IPS DF 6.9 (cell line): Measurements from ENCODE around the gene MAJIN.
"Not testable (repeated sequence)": the region's sequence is repeated elsewhere in the genome, so short reads cannot be mapped to it uniquely, and the experiment has no call there.

Experiments used
- DNase-seq: peaks from one replicate; pipeline ENCODE4 v3.0.0-alpha.2; 2013; ENCODE audit warnings: low read depth, low spot score
- H3K27ac ChIP-seq: one replicate; pipeline ENCODE4 v1.5.1; 2013; ENCODE audit warnings: low read length, control low read depth
- H3K27me3 ChIP-seq: 2 replicates; pipeline ENCODE4 v1.6.1; 2013; ENCODE audit warnings: mild to moderate bottlenecking, low read length; ENCODE audit not compliant: control insufficient read depth, insufficient read depth
- H3K36me3 ChIP-seq: 2 replicates; pipeline ENCODE4 v1.6.1; 2013; ENCODE audit warnings: low read length; ENCODE audit not compliant: control insufficient read depth, insufficient read depth
- H3K4me1 ChIP-seq: 2 replicates; pipeline ENCODE4 v1.6.1; 2013; ENCODE audit warnings: low read length; ENCODE audit not compliant: control insufficient read depth, insufficient read depth
- H3K4me3 ChIP-seq: 2 replicates; pipeline ENCODE4 v1.5.1; 2013; ENCODE audit warnings: mild to moderate bottlenecking, low read length
- H3K9me3 ChIP-seq: 2 replicates; pipeline ENCODE4 v1.6.1; 2013; ENCODE audit warnings: low read length, inconsistent platforms; ENCODE audit not compliant: control insufficient read depth, insufficient read depth
- WGBS: extraction: QIAGEN DNeasy Blood & Tissue Kit; methylation state at CpG from one replicate; pipeline ENCODE4 v1.1.7; 2013; ENCODE audit warnings: mixed read lengths, missing lambda C conversion rate; ENCODE audit not compliant: insufficient read length, insufficient coverage; 5-methylcytosine and 5-hydroxymethylcytosine counted together

The MAJIN gene

GRCh38 chr11:64994318-64994717 lies 22.4 kb upstream of the MAJIN start:
- WGBS = no CpG with 5 or more reads among the region's 7 CpGs
- Histone ChIP-seq H3K27ac (no peak overlapping the region), H3K27me3 (no peaks in the 10 kb centered on the region), H3K9me3 (no peaks in the 10 kb centered on the region), H3K36me3 (no peaks in the 10 kb centered on the region), H3K4me1 (peaks cover 1% of the 10 kb centered on the region; the same call in 1 of the 2 replicates), H3K4me3 (no peak overlapping the region)
- no peak for DNase-seq

DNA sequence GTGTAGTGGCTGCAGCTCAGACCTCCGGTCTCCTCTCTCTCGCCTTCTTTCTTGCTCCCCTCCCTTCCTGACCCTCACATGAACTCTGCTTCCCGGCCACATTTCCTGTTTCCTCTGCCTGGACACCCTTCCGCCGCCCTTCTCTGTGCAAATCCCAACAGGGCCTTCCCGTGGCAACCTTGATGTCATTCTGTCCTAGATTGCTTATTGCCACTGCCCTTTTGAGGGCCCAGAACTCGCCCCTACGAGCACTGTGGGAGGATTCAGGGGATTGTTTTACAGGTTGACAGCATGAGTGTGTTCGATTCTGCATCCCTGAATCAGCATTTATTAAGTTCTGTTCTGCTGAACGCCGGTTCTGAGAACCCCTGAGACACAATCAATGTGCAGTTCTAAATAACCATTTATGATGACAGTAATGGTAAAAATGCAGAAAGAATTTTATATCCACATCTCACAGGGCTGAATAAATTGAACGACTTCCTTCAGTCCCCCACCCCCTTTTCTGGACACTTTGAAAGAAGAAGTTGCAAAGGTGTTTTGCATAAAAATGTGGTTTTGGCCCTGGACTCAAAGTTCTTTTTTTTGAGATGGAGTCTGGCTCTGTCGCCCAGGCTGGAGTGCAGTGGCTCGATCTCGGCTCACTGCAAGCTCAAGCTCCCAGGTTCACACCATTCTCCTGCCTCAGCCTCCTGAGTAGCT lies 18.5 kb upstream of the MAJIN start:
- no CpG with 5 or more reads among the region's 15 CpGs for WGBS
- Histone ChIP-seq H3K4me1 (no peaks in the 10 kb centered on the region), H3K9me3 (no peaks in the 10 kb centered on the region), H3K36me3 (no peaks in the 10 kb centered on the region), H3K27ac (no peak overlapping the region), H3K4me3 (no peak overlapping the region), H3K27me3 (no peaks in the 10 kb centered on the region)
- no peak for DNase-seq

GRCh38 chr11:64989416-64989815 lies 17.5 kb upstream of the MAJIN start:
- no peak for DNase-seq
- no peaks in the 10 kb centered on the region for H3K27me3 ChIP-seq
- WGBS = no CpG with 5 or more reads among the region's 13 CpGs
- H3K27ac ChIP-seq = no peak overlapping the region
- no peak overlapping the region for H3K4me3 ChIP-seq
- H3K36me3 ChIP-seq = no peaks in the 10 kb centered on the region
- no peaks in the 10 kb centered on the region for H3K4me1 ChIP-seq
- H3K9me3 ChIP-seq = no peaks in the 10 kb centered on the region

DNA sequence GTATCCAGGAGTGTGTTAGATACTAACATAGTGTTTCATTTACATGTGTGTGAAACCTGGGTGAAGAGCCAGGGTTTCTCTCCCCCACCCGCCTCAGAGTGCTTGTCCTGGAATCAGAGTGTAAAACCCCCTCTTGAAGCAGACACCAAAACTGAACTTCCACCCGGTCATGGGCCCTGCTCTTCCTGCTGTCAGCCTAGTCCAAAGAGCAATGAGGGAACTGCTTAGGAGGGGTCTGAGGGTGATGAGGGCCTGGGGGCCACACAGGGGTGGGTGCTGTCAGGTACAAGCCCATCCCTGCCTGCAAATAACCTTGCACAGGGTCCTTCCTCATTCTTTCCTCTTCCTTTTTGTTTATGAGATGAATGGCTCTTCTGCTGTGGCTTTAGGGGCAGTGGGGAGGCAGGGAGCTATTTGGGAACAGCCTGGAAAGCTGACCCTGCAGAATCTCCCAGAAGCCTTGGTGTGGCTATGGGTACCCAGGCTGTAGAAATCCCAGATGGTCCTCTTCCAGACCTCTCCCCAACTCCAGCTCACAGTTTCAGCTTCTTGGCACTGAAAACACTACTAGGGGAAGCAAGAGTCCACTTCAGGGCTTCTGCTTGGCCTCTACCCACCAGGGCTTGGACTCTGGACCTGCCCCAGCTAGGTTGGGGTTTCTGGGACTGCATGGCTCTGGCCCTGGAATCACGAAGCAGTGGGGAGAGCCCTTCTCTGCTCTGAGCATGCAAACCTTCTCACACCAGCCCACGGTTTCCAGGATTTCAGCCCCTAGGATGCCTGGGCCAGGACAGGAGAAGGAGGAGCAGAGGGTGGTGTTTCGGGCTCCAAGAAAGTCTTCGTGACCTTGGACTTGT lies 16.3 kb upstream of the MAJIN start:
- no CpG with 5 or more reads among the region's 6 CpGs for WGBS
- Histone ChIP-seq H3K4me3 (no peak overlapping the region), H3K27me3 (no peaks in the 10 kb centered on the region), H3K36me3 (no peaks in the 10 kb centered on the region), H3K4me1 (no peaks in the 10 kb centered on the region), H3K9me3 (no peaks in the 10 kb centered on the region), H3K27ac (no peak overlapping the region)
- no peak for DNase-seq

GRCh38 chr11:64983339-64983738 lies 11.4 kb upstream of the MAJIN start:
- not testable (repeated sequence) for DNase-seq, H3K9me3 ChIP-seq, H3K4me1 ChIP-seq, H3K4me3 ChIP-seq, H3K27me3 ChIP-seq, H3K27ac ChIP-seq, H3K36me3 ChIP-seq
- WGBS = no CpG with 5 or more reads among the region's 5 CpGs

DNA sequence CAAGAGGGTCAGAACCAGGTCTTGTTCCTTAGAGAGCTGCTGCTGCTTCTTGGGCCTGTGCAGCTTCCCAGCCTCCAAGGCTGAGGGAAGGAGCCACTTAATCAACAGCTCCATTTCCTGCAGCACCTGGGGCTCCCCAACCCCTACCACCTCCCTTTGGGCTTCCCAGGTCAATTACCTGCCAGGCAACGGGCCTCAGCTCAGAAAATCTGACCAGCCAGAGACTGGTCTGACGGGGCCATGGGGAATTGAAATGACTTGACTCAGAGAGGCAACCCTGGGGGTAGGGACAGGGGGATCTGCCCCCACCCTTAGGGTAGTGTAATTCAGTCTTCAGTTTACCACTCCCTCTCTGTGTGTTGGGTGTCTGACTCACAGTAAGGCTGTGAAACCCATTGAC lies 4.7 kb upstream of the MAJIN start:
- H3K4me1 ChIP-seq = no peaks in the 10 kb centered on the region
- H3K36me3 ChIP-seq = no peaks in the 10 kb centered on the region
- H3K9me3 ChIP-seq = no peaks in the 10 kb centered on the region
- no peak overlapping the region for H3K27ac ChIP-seq
- H3K27me3 ChIP-seq = no peaks in the 10 kb centered on the region
- no peak overlapping the region for H3K4me3 ChIP-seq
- no peak for DNase-seq
- WGBS = no CpG with 5 or more reads among the region's 2 CpGs

GRCh38 chr11:64974124-64974523 lies 2.2 kb upstream of the MAJIN start:
- DNase-seq = no peak
- no peak overlapping the region for H3K4me3 ChIP-seq
- no CpG with 5 or more reads among the region's 5 CpGs for WGBS
- H3K27me3 ChIP-seq = no peaks in the 10 kb centered on the region
- H3K4me1 ChIP-seq = no peaks in the 10 kb centered on the region
- no peak overlapping the region for H3K27ac ChIP-seq
- H3K9me3 ChIP-seq = no peaks in the 10 kb centered on the region
- H3K36me3 ChIP-seq = no peaks in the 10 kb centered on the region

DNA sequence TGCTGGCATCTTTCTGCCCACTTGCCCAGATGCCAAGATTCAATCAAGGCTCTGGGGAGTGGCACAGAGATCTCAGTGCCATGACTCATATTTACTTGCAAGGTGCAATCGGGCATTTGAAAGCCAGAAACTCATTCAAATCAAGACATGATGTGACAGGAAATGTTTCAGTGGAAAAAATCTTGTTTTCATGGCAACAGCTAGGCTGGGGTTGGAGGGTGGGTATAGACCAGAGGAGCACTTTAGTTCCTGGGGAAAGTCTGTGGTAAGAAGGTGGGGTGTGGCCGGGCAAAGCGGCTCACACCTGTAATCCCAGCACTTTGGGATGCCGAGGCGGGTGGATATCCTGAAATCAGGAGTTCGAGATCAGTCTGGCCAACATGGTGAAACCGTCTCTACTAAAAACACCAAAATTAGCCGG lies 1.2 kb downstream of the MAJIN start:
- Histone ChIP-seq H3K27ac (no peak overlapping the region), H3K27me3 (no peaks in the 10 kb centered on the region), H3K36me3 (no peaks in the 10 kb centered on the region), H3K9me3 (no peaks in the 10 kb centered on the region), H3K4me1 (no peaks in the 10 kb centered on the region), H3K4me3 (no peak overlapping the region)
- WGBS = no CpG with 5 or more reads among the region's 8 CpGs
- DNase-seq = no peak

GRCh38 chr11:64969209-64969608 lies 2.7 kb downstream of the MAJIN start:
- Histone ChIP-seq H3K4me3 (no peak overlapping the region), H3K9me3 (no peaks in the 10 kb centered on the region), H3K36me3 (no peaks in the 10 kb centered on the region), H3K27ac (no peak overlapping the region), H3K4me1 (no peaks in the 10 kb centered on the region), H3K27me3 (no peaks in the 10 kb centered on the region)
- WGBS = no CpG with 5 or more reads among the region's 5 CpGs
- DNase-seq = no peak

- H3K4me1 ChIP-seq = no peaks in the 10 kb centered on the region
- no peak for DNase-seq
Observed at GRCh38 chr11:64967375-64967774, 4.5 kb downstream of the MAJIN start.

More at GRCh38 chr11:64967375-64967774, 4.5 kb downstream of the MAJIN start:
- H3K27ac ChIP-seq = no peak overlapping the region
- WGBS = no CpG with 5 or more reads among the region's 3 CpGs
- no peaks in the 10 kb centered on the region for H3K9me3 ChIP-seq
- H3K4me3 ChIP-seq = no peak overlapping the region
- H3K27me3 ChIP-seq = no peaks in the 10 kb centered on the region
- H3K36me3 ChIP-seq = no peaks in the 10 kb centered on the region
